MCF 10A (cell line): ENCODE measurements around the gene CATSPER4. TPM values are rescaled to one million over a fixed set of nuclear protein-coding genes. Genes with fewer than 3 reads are reported as not detected.

Experiments
- BruUV-seq: library from RNA; stranded (reverse); fragments of 400-500 nt; replicated peaks from 2 replicates; lab custom pipeline; 2021; lab: Mats Ljungman, UMichigan
- CTCF ChIA-PET: fragments of 300-600 bp; sonication (Branson Sonifier 250); formaldehyde crosslinking; extraction: SDS; loops from one replicate; lab custom pipeline; 2021; ENCODE audit warnings: antibody characterized with exemption, inconsistent platforms; lab: Yijun Ruan, JAX
- POLR2A ChIA-PET: fragments of 300-600, 350-650 bp; sonication (Branson Sonifier 250); formaldehyde crosslinking; extraction: SDS; loops from one replicate; lab custom pipeline; 2020; ENCODE audit warnings: antibody characterized with exemption, inconsistent platforms; lab: Yijun Ruan, JAX
- DNase-seq: peaks from one replicate; pipeline ENCODE4 v3.0.0-alpha.2; 2018; ENCODE audit not compliant: unreplicated experiment
- H3K27ac Mint-ChIP-seq: one replicate; pipeline ENCODE4 v1.8.0; 2022; ENCODE audit warnings: mild to moderate bottlenecking, low read depth, mixed read lengths; ENCODE audit not compliant: unreplicated experiment
- H3K27me3 Mint-ChIP-seq: one replicate; pipeline ENCODE4 v1.8.0; 2022; ENCODE audit warnings: mixed read lengths; ENCODE audit not compliant: insufficient read depth, unreplicated experiment
- H3K36me3 Mint-ChIP-seq: one replicate; pipeline ENCODE4 v1.8.0; 2022; ENCODE audit warnings: mild to moderate bottlenecking, moderate library complexity, mixed read lengths; ENCODE audit not compliant: insufficient read depth, unreplicated experiment
- H3K4me1 Mint-ChIP-seq: one replicate; pipeline ENCODE4 v1.8.0; 2022; ENCODE audit warnings: mixed read lengths; ENCODE audit not compliant: insufficient read depth, unreplicated experiment
- H3K4me3 Mint-ChIP-seq: one replicate; pipeline ENCODE4 v1.8.0; 2022; ENCODE audit warnings: mild to moderate bottlenecking, moderate library complexity, mixed read lengths; ENCODE audit not compliant: unreplicated experiment
- H3K9me3 Mint-ChIP-seq: one replicate; pipeline ENCODE4 v1.8.0; 2022; ENCODE audit warnings: mixed read lengths; ENCODE audit not compliant: unreplicated experiment
- intact Hi-C: fragments of 100-400 bp; cut with micrococcal nuclease; formaldehyde crosslinking; loops from 2 replicates; pipeline ENCODE4 v1.14.1; 2022
- total RNA-seq: library from RNA; stranded (reverse); gene quantifications from 2 replicates; pipeline ENCODE4 v1.2.3, GENCODE V29; 2022
- TF ChIP-seq, protein P1 (sequence below): fragments of 200-600 bp; IDR thresholded peaks from one replicate; pipeline ENCODE4 v1.8.0; 2022; ENCODE audit warnings: antibody characterized with exemption, mild to moderate bottlenecking; ENCODE audit not compliant: unreplicated experiment

The CATSPER4 gene
- total RNA-seq, 1 experiment from 2014 or later, result not detected

DNA sequence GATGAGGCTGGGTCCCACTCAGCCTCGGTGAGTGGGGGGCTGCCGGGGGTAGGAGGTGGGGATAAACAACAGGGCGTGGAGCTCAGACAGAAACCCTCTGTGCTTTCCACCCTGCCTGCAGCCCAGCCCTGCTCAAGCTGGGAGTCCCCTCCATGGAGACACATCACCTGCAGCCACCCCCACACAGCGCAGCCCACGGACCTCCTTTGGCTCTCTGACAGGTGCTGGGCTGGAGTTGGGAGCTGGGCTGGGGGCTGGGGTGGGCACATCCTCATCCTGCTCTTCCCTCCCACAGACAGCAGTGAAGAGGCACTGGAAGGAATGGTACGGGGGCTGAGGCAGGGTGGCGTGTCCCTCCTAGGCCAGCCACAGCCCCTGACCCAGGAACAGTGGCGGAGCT lies 1.9 kb upstream of the CATSPER4 start:
- no peak for DNase-seq
- Mint-ChIP-seq H3K27me3 (no peaks in the 10 kb centered on the region), H3K36me3 (peaks cover 62% of the 10 kb centered on the region), H3K4me1 (no peaks in the 10 kb centered on the region), H3K9me3 (no peaks in the 10 kb centered on the region), H3K27ac (no peak overlapping the region), H3K4me3 (no peak overlapping the region)
- POLR2A ChIA-PET, result no interaction called here
- BruUV-seq, result no TSS peak
- intact Hi-C loops, result no loop called here
- TF ChIP-seq, protein P1, sequence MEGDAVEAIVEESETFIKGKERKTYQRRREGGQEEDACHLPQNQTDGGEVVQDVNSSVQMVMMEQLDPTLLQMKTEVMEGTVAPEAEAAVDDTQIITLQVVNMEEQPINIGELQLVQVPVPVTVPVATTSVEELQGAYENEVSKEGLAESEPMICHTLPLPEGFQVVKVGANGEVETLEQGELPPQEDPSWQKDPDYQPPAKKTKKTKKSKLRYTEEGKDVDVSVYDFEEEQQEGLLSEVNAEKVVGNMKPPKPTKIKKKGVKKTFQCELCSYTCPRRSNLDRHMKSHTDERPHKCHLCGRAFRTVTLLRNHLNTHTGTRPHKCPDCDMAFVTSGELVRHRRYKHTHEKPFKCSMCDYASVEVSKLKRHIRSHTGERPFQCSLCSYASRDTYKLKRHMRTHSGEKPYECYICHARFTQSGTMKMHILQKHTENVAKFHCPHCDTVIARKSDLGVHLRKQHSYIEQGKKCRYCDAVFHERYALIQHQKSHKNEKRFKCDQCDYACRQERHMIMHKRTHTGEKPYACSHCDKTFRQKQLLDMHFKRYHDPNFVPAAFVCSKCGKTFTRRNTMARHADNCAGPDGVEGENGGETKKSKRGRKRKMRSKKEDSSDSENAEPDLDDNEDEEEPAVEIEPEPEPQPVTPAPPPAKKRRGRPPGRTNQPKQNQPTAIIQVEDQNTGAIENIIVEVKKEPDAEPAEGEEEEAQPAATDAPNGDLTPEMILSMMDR, result no peak
- CTCF ChIA-PET, result interaction anchor here (1.1 kb wide), 1 partner anchor 16 kb away, joined by 3 read pairs; no protein-coding TSS in a partner anchor

- POLR2A ChIA-PET, result no interaction called here
- peaks cover 8% of the 10 kb centered on the region for H3K27me3 Mint-ChIP-seq
- intact Hi-C loops, result no loop called here
- peak overlapping the region; percentile 63 for H3K27ac Mint-ChIP-seq
- no peak for DNase-seq
- TF ChIP-seq, protein P1, result no peak
- H3K36me3 Mint-ChIP-seq, result peaks cover 53% of the 10 kb centered on the region
- H3K4me1 Mint-ChIP-seq, result no peaks in the 10 kb centered on the region
- no peak overlapping the region for H3K4me3 Mint-ChIP-seq
- CTCF ChIA-PET, result interaction anchor here (0.5 to 1.1 kb wide), 2 partner anchors 15 to 202 kb away, joined by 3 read pairs; no protein-coding TSS in a partner anchor
- H3K9me3 Mint-ChIP-seq, result no peaks in the 10 kb centered on the region
- TSS peak; percentile 47 for BruUV-seq
Measured at GRCh38 chr1:26189331-26189730, 1.1 kb upstream of the CATSPER4 start.

GRCh38 chr1:26189751-26190275 lies 589 bp upstream of the CATSPER4 start:
- CTCF ChIA-PET, result interaction anchor here (0.9 kb wide), 1 partner anchor 201 kb away, joined by 3 read pairs; no protein-coding TSS in a partner anchor
- Mint-ChIP-seq H3K27ac (peak overlapping the region; percentile 63), H3K27me3 (peaks cover 8% of the 10 kb centered on the region), H3K4me3 (no peak overlapping the region), H3K36me3 (peaks cover 50% of the 10 kb centered on the region), H3K9me3 (no peaks in the 10 kb centered on the region), H3K4me1 (no peaks in the 10 kb centered on the region)
- POLR2A ChIA-PET, result no interaction called here
- intact Hi-C loops, result no loop called here
- DNase-seq, result no peak
- TF ChIP-seq, protein P1, result no peak
- no TSS peak for BruUV-seq

GRCh38 chr1:26191739-26192138 lies 1.3 kb downstream of the CATSPER4 start:
- DNase-seq, result no peak
- peaks cover 8% of the 10 kb centered on the region for H3K27me3 Mint-ChIP-seq
- H3K4me1 Mint-ChIP-seq, result no peaks in the 10 kb centered on the region
- BruUV-seq, result no TSS peak
- H3K36me3 Mint-ChIP-seq, result peaks cover 30% of the 10 kb centered on the region
- TF ChIP-seq, protein P1, result no peak
- POLR2A ChIA-PET, result no interaction called here
- intact Hi-C loops, result no loop called here
- H3K4me3 Mint-ChIP-seq, result no peak overlapping the region
- CTCF ChIA-PET, result interaction anchor here (0.5 to 0.6 kb wide), 3 partner anchors 15 to 742 kb away, joined by 3 read pairs; partner anchors contain the start of gene CNKSR1
- H3K9me3 Mint-ChIP-seq, result no peaks in the 10 kb centered on the region
- no peak overlapping the region for H3K27ac Mint-ChIP-seq
